Muscle of back (tissue), 11 donors: Measurements from ENCODE around the gene VGLL3. TPM values are rescaled to one million over a fixed set of nuclear protein-coding genes. Genes with fewer than 3 reads are reported as not detected.
"Not testable (repeated sequence)": the region's sequence is repeated elsewhere in the genome, so short reads cannot be mapped to it uniquely, and the experiment has no call there.

Source experiments
- DNase-seq, 3 donors: peaks; one replicate each; pipeline versions ENCODE4 v3.0.0 to v3.0.0-alpha.2; 2013
- polyA plus RNA-seq, 10 donors: library from polyadenylated mRNA; unstranded; fragments of 120-200 nt; gene quantifications; one replicate each; pipeline ENCODE4 v1.2.1, GENCODE V29; 2013; ENCODE audit not compliant: insufficient read length in 10 of 10

The VGLL3 gene
- polyA plus RNA-seq, 10 donors, result 21.9 to 35.3 (median 28.4) TPM

GRCh38 chr3:86990012-86990733 lies 776 bp downstream of the VGLL3 start:
- peak in 1 of 3 donors; percentile 72 for DNase-seq

GRCh38 chr3:86989611-86990010 lies 1.3 kb downstream of the VGLL3 start:
- peak in 1 of 3 donors; percentile 64 for DNase-seq

DNA sequence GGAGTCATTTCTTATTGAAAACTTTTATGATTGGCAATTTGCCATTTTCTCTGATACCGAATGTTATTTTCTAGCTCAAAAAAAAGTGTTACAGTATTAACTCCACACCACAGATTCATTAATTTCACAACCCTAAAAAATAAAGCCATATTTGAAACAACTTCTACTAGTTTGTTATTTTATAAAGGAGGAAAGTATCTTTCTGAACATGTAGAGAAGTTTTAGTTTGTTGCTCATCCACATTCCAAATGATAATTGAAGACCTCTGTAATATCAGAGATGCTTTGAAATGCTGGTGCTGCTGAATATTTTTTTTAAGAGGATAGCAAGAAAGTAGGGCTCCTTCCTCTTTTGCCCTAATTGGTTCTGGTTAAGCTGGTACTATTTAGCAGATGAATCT lies 1.9 kb downstream of the VGLL3 start:
- no peak for DNase-seq

DNA sequence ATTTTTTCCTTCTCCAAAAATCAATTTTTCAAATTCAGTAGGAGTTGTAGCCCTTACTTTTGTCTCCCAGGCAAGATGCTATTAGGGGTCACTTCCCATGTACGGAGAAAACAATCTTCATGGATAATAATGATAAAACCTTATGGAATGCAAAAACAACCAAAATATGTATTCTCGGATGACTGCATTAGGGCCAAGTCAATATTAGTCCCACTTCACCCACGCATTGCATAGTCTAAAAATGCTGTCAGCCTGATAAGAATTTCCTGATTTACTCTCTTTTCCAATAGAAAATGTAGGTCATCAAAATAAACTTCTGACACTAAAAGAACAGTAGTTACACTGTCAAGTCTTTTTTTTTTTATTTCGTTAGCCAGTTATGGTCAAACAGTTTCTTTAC lies 2.7 kb downstream of the VGLL3 start:
- peak in 2 of 3 donors; percentile 74 to 86 for DNase-seq

DNA sequence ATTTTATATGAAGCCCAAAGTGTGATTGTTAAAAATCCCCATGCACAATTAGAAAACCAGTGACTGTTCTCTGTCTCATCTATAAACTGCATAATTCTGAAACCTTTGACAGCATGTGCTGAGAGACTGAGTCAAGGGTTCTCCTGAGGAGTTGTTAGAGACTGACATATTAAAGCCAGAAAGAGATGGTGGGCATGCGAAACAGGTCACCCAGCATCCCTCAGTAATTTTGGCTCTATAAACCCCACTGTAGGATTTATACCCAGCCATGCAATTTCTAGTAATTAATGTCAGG lies 3.6 kb downstream of the VGLL3 start:
- DNase-seq, result no peak

GRCh38 chr3:86986671-86987420 lies 4.1 kb downstream of the VGLL3 start:
- DNase-seq, result peak in 1 of 3 donors; percentile 51

DNA sequence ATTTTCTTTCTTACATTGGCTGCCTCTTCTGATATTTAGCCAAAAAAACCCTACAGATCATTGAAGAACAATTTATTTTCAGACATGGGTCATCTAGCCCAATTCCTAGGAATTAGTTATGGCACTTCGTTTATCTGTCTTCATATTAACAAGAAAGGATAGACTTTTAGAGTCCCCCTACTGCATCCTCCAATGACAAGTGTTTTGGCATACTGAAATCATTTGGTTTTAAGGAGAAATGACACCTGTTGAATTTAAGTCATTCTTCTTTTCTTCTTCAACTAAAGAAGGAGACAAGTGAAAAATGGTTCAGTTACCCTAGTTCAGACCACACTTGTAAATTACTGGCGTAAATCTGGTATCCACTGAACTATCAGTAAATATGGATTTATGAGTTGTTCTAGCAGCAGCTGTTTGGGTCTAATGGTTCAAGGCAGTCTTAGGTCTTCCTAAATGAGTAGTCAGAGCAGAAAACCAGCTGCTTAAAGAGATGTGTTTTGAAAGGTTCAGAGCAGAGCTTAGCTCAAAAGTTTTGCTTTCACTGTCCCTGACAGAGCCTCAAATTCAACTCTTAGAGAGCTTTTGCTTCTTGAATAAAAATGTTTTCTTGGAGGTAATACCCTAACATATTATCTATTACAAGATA lies 5.6 kb downstream of the VGLL3 start:
- no peak for DNase-seq

- DNase-seq, result no peak
Observed at GRCh38 chr3:86984271-86984670, 6.7 kb downstream of the VGLL3 start.

GRCh38 chr3:86982883-86983282 lies 8.1 kb downstream of the VGLL3 start:
- DNase-seq, result peak; percentile 78 to 87 (median 87)

DNA sequence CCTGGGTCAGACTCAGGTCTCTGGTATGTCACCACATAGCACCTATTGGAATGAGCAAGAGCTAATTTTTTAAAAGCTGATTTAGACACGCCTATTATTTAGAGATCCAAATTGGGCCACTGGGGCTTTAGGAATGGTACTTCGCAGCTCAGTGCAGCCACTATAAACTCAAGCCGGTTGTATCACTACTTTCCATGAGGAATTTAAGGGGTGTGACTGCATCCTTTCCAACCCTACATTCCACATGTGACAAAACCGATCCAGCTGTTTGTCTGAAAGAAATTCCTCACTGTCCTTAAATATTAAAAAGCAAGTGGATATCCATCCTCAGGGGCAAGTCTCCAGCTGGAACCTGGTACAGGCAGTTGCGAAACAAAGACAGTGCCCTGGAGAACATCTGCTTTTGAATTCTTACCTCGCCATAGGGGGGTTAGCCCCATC lies 12.8 kb downstream of the VGLL3 start:
- DNase-seq, result peak in 2 of 3 donors; percentile 75 to 79

DNA sequence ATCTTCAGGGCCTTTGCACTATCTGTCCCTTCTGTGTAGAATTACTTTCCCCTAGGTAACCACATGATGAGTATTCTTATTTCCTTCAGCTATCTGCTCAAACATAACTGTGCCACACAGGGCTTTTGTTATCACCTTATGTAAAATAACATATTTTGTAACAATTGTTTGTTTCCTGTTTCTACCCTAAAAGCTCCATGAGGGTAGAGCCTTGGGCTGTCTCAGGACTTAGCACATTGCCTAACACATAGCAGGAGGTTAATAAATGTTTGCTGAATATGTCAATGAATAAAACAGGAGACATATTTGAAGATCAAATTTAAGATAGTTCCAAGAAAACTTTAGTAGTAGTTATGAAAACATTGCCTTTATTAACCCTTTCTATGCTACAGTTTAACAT lies 14.7 kb downstream of the VGLL3 start:
- no peak for DNase-seq

GRCh38 chr3:86974177-86974576 lies 16.8 kb downstream of the VGLL3 start:
- DNase-seq, result not testable (repeated sequence)

DNA sequence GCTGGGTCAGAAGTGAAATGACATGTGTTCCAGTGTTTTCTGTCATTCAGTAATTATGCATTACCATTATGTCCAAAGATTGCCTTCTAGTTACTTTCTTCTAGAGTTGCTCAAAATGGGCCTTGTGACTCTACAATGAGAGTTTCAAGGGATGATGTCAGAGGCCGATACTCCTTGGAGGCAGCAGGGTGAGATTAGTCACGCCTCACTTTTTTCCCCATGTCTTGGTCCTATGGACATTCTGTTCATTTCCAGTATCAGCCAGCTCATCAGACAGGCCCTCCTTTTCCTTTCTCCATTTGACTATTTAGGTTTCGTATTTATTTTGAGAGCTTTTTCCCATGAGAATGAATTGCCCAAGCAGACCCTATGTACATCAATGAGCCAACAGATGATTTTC lies 17.5 kb downstream of the VGLL3 start:
- no peak for DNase-seq

GRCh38 chr3:86969500-86970189 lies 21.3 kb downstream of the VGLL3 start:
- DNase-seq, result no peak

DNA sequence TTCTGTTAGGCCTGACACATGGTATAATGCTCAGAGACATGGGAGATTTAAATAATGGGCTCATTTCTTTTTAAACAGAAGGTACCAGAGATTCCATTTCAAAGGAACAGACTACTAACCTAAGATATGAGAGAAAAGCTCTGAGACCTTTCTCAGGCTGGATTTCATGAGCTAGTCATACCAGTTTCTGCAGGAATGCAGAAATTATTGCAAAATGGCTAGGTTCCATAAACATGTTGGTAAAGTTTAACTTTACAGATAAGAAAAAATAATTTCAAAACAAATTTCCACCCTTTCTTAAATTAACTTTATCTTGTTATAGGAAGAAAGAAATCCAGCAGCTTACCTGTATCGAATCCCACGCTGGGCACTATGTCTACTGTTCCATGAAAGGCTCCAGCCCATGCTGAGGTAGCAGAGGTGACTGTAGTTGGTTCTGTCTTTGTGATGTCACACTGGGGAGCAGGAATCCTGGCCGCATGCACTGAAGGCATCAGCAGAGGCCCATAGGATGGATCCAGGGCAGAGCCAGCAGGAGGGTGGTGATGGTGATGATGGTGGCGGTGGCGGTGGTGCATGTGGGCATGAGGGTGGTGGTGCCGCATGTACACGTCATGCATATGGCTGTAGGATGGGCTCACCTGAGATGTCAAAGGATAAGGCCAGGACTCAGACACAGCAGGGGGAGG lies 22.6 kb downstream of the VGLL3 start:
- DNase-seq, result no peak

DNA sequence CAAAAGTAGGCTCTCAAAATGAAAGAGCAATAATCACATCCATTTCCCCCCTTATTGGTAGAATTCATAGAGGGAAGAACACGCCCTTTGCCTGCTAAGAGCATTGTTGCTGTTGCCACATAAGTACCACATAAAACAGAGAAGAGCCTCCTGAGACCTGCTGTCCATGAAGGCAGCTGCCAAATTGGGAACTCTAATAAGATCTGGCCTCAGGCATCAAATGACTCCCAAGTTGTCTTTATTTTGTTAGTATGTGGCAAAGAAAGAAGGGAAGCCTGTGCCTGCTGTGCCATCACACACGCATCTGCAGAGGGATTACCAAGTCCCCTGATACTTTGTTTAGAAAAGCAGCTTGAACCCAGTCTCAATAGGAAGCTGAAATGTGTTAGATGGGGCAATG lies 23.9 kb downstream of the VGLL3 start:
- no peak for DNase-seq

GRCh38 chr3:86965166-86965565 lies 25.8 kb downstream of the VGLL3 start:
- DNase-seq, result no peak

DNA sequence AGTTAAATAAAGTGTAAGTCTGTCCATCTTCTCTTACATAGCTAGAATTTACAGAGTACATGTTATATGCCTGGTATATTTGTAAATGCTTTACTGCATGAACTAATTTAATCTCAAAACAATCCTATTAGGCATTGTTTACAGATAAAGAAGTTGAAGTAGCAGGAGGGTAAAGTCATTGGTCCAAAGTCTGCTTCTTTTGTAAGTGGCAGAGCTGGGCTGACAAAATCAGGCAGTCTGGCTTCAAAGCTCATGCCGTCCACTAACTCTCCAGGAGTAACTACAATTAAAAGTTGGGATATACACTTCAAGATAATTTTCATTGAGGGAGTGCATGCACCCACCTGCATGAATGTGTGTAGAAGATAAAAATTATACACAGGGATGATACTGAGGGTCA lies 27.3 kb downstream of the VGLL3 start:
- DNase-seq, result no peak

GRCh38 chr3:86961297-86961696 lies 29.7 kb downstream of the VGLL3 start:
- no peak for DNase-seq

GRCh38 chr3:86960550-86960949 lies 30.4 kb downstream of the VGLL3 start:
- no peak for DNase-seq

DNA sequence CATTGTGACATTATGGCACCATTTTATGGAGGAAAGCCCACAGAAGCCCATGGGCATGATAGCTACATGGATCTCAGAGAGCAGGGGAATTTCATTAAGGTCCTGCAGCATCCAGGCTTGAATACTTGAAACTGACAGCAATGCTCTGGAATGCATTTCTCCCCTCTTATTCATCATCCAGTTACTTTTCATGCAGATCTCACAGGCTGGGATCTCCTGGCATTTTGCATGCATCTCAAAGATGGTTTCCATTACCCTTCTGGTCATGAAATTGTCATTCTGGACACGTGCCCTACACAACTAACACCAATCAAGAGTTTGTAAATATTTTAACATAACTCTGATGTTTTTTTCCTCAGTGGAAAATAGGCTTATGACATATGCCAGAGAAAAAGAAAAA lies 32.4 kb downstream of the VGLL3 start:
- peak in 1 of 3 donors; percentile 84 for DNase-seq

- peak in 1 of 3 donors; percentile 73 for DNase-seq
Observed at GRCh38 chr3:86954747-86955146, 36.2 kb downstream of the VGLL3 start.
